Endothelial cell of hepatic sinusoid (primary cell): ENCODE data around the gene CLMP.
"Not testable (repeated sequence)": the region's sequence is repeated elsewhere in the genome, so short reads cannot be mapped to it uniquely, and the experiment has no call there.

Source experiments
- in situ Hi-C: cut with HindIII; loops from 2 replicates; pipeline ENCODE4 v1.10.0; 2017; ENCODE audit warnings: low sequenced_read_pairs

Gene CLMP

GRCh38 chr11:123219066-123219690, 24.1 kb upstream of the CLMP start:
- in situ Hi-C loops = no loop called here

- in situ Hi-C loops = no loop called here
Measured at GRCh38 chr11:123218451-123218850, 23.4 kb upstream of the CLMP start.

- in situ Hi-C loops = no loop called here
Measured at GRCh38 chr11:123217897-123218296, 22.8 kb upstream of the CLMP start.

DNA sequence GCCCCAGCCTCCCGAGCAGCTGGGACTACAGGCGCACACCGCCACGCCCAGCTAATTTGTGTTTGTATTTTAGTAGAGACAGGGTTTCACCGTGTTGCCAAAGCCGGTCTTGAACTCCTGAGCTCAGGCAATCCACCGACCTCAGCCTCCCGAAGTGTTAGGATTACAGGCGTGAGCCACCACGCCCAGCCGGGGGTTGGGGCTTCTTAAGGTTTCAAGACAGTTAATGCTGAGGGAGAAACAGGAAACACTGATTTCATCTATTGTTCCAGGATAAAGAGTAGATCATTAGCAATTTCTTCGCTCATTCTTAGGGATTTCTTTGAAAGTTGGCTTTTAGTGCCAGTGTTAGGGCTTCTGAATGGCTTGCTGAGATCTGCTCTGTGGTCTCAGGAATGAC, 21.2 kb upstream of the CLMP start:
- in situ Hi-C loops = no loop called here

GRCh38 chr11:123214940-123215339, 19.9 kb upstream of the CLMP start:
- in situ Hi-C loops = no loop called here

- in situ Hi-C loops = no loop called here
Measured at GRCh38 chr11:123214396-123214795, 19.3 kb upstream of the CLMP start.

DNA sequence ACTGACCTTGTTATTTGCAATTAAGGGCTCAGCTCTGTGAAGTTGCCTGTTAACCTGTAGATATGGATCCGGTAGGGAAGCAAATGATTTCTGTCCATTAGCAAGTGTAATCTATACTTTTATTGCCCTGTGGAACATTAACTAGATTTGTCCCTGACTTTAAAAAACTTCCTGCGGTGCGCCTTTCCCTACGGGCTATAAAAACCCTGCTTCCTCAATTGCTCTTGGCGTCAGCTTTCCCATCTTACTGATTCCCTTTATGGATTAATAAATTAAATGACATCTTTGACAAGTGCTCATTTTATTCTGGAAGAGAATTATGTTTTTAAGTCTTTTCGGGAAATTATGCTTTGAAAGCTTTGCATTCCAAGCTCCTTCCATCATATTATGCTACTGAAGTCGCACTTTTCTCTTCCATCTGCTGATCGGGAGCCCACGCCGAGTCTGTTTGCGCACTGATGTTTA, 18.3 kb upstream of the CLMP start:
- in situ Hi-C loops = no loop called here

DNA sequence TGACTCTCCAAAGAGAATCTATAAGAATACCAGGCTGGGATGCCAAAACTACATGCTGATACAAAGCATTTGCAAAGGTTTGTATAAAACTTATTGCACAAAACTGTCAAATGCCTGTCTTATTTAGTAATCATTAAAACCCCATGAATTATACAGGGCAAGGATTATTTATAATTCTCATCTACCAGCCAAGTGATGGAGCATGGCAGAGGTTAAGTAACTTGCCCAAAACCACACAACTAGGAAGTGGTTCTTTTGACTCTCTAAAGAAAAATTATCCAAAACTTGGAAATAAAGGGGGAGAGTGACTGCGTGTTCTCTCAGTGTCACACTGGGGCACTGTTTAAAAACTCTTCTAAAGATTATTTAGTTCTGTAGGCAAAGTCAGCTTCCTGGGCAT, 17.4 kb upstream of the CLMP start:
- in situ Hi-C loops = no loop called here

DNA sequence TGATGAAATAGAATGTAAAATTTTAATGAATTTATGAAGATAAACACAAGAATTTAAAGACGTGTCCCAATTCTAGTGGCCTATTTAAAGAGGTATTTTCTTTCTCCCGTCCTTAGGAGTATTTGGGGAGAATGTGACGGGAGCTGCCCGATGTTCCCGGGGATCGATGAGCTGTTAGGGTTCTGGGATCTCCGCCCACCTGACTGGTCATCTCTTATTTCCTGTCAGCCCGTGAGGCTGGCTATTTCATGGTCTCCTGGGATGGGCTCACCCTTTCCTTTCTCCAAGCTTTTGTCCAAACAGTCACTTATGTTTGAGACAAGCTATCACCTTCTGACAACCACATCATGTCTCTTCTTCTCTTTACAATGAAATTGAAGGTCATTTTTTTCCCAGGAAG, 16.9 kb upstream of the CLMP start:
- in situ Hi-C loops = no loop called here

GRCh38 chr11:123211149-123211852, 16.3 kb upstream of the CLMP start:
- in situ Hi-C loops = no loop called here

DNA sequence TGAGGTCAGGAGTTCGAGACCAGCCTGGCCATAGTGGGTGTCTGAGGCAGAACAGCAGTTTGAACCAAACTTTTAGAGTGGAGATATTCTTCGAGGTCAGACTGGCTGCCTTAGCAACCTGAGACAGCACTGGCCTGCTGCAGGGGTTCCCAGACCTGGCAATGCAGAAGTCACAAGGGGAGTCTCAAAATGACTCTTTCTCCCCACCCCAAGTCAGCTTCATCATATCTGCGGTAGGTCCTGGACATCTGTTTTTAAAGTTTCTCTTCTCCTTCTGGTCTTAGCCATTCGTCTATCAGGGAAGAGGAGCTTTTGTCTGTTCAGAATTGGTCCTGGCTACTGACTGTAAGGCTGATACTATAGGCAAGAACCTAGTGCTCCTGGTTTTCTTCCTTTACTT, 14.5 kb upstream of the CLMP start:
- in situ Hi-C loops = no loop called here

DNA sequence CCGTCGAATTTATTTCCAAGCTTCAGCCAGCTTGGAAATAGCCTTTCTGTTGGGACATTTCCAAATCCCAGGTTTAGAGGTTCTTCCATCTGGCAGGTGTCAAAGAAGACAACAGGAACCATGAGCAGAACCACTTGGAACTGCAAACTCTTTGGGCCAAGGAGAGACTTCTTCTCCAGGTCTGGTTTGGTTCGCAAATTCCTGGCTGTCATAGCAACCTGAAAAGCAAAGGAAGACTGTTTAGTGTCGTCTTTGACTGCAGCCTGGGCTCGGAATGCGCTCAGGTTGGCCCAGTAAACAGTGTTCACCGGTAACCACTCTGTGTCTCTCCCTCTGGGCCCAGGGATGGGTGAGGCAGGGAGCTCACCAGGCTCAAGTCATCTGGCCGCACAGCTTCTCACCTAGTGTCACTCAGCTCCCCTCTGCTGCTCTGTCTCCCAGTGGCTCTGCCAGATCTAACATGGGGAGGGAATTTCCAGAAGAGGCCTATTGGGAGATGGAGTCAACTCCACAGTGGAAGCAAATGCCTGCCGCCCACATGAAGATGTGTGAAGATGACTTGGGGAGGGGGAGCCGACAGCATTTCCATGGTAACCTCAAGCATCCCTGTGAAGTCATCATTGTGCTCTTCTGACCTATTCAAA, 11.9 kb upstream of the CLMP start:
- in situ Hi-C loops = no loop called here

GRCh38 chr11:123206055-123206454, 11.0 kb upstream of the CLMP start:
- in situ Hi-C loops = not testable (repeated sequence)

GRCh38 chr11:123203934-123204333, 8.9 kb upstream of the CLMP start:
- in situ Hi-C loops = no loop called here

- in situ Hi-C loops = no loop called here
Measured at GRCh38 chr11:123203471-123203870, 8.4 kb upstream of the CLMP start.

DNA sequence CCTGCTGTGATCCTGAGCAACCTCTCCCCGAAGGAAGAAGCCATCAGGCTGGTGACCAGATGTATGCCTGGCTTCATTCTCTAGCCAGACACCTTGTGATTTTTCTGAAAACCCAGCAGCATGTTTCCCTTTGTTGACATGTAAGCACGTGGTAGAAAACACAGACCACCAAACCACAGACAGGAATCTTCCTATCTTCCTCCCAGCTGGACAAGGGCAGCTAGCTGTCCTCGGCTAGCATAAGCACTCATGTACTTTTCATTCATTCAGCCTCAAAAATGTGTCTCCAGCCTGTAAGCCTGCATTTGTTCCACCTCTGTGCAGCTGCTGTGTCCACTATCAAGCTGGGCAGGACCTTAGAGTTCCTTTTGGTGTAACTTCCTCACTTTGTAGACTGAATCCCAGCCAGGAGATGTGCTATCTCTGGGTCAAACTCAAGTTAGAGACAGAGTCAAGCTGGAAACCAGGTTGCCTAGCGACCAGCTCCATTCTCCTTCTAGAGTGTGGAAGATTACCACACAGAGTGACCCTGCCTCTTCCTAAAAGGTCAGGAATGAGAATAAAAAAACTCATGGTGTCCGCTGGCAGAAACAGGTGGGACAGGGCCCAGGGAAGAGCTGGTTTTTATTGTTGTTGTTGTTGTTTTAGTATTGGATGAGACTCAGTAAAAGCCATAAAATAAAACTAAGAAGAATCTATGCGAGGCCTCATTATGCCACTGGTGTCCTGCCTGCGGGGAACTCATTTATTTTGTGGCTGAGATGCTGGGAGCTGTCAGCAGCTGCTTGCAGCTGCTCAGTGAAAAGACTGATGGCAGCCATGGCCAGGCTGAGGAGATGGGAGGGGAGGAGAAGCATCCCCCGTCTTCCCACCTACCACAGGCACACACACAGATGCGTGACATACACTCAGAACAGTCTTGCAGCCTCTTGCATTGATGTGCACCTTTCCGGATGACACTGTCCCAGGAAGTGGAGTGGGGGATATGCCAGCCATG, 7.4 kb upstream of the CLMP start:
- in situ Hi-C loops = no loop called here

- in situ Hi-C loops = no loop called here
Measured at GRCh38 chr11:123200264-123200663, 5.2 kb upstream of the CLMP start.

GRCh38 chr11:123197711-123198110, 2.7 kb upstream of the CLMP start:
- in situ Hi-C loops = no loop called here

DNA sequence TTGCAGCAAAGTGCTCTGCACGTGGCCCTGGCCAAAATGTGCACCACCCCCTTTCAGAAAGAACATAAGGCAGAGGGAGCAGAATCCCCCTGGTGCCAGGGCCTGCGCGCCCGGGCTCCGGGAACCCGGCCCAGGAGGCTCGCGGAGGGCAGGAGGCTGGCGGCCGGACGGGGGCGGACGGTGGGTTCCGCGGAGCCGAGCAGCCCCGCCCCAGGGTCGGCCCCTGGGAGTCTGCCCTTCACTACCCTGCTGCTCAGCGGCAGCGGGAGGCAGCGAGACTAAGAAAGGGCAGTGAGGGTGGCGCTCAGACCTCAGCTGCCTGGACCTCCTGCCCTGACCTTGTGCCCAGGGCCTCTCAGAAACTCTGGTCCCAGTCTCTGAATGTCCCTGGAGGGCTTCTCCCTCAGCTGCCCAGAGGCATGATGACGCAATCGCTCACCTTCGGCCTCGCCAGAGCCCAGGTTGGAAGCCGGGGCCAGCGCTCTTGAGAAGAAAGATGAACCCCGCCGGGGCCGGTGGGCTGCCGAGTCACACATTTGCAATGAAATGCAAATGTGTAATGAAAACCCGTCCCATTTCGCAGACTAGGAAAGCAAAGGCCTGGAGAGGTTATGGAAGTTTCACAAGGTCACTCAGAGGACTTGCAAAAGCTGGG, 1.1 kb upstream of the CLMP start:
- in situ Hi-C loops = no loop called here

GRCh38 chr11:123194337-123195187, 486 bp downstream of the CLMP start:
- in situ Hi-C loops = no loop called here
